Stomach smooth muscle (tissue), 2 donors: ENCODE results near the gene OR5B12.

Experiments
- H3K27ac ChIP-seq: one replicate; pipeline ENCODE4 v1.7.0; 2013; ENCODE audit warnings: mild to moderate bottlenecking, low read length, inconsistent platforms
- H3K27me3 ChIP-seq, 2 donors: one replicate each; pipeline ENCODE4 v1.7.0; 2013; ENCODE audit warnings: low read length in 2 of 2; ENCODE audit not compliant: insufficient read depth in 2 of 2, control insufficient read depth in 1 of 2
- H3K36me3 ChIP-seq, 2 donors: one replicate each; pipeline ENCODE4 v1.7.0; 2013; ENCODE audit warnings: low read length in 2 of 2; ENCODE audit not compliant: control insufficient read depth in 2 of 2, insufficient read depth in 2 of 2
- H3K4me1 ChIP-seq: one replicate; pipeline ENCODE4 v1.7.0; 2013; ENCODE audit warnings: low read length; ENCODE audit not compliant: control insufficient read depth, insufficient read depth
- H3K4me3 ChIP-seq, 2 donors: one replicate each; pipeline ENCODE4 v1.7.0; 2013; ENCODE audit warnings: low read length in 2 of 2
- H3K9ac ChIP-seq, 2 donors: one replicate each; pipeline ENCODE4 v1.7.0; 2013; ENCODE audit warnings: low read length in 2 of 2, mild to moderate bottlenecking in 1 of 2
- H3K9me3 ChIP-seq, 2 donors: one replicate each; pipeline ENCODE4 v1.7.0; 2013; ENCODE audit warnings: low read length in 2 of 2; ENCODE audit not compliant: control insufficient read depth in 2 of 2
- donor health status: healthy.
- donor health status: Pancreatic carcinoma.

The OR5B12 gene

GRCh38 chr11:58442136-58442535 is at the start of gene OR5B12:
Gene OR5B12, minus strand, starts transcription at chr11:58442236. Its CDS starts 2,085 bp downstream, at chr11:58440151.
- H3K36me3 ChIP-seq = no peaks in the 10 kb centered on the region
- no peak within 1 kb of the TSS for H3K27ac ChIP-seq
- H3K27me3 ChIP-seq = no peaks in the 10 kb centered on the region
- no peaks in the 10 kb centered on the region for H3K4me1 ChIP-seq
- H3K9me3 ChIP-seq = peaks cover 5 to 15% of the 10 kb centered on the region in 2 donors
- H3K4me3 ChIP-seq = no peak within 1 kb of the TSS
- H3K9ac ChIP-seq = no peak within 1 kb of the TSS

GRCh38 chr11:58490827-58491226 is 48.8 kb upstream of the OR5B12 start:
- H3K4me1 ChIP-seq = no peaks in the 10 kb centered on the region
- H3K9ac ChIP-seq = no peak overlapping the region
- H3K9me3 ChIP-seq = no peaks in the 10 kb centered on the region
- no peaks in the 10 kb centered on the region for H3K27me3 ChIP-seq
- no peaks in the 10 kb centered on the region for H3K36me3 ChIP-seq
- no peak overlapping the region for H3K4me3 ChIP-seq
- no peak overlapping the region for H3K27ac ChIP-seq

GRCh38 chr11:58487170-58487569 is 45.1 kb upstream of the OR5B12 start:
- Histone ChIP-seq H3K4me3 (no peak overlapping the region), H3K4me1 (no peaks in the 10 kb centered on the region), H3K27me3 (peaks cover 0 to 4% of the 10 kb centered on the region in 2 donors), H3K9me3 (no peaks in the 10 kb centered on the region), H3K9ac (no peak overlapping the region), H3K27ac (no peak overlapping the region), H3K36me3 (no peaks in the 10 kb centered on the region)

GRCh38 chr11:58485961-58486360 is 43.9 kb upstream of the OR5B12 start:
- no peaks in the 10 kb centered on the region for H3K4me1 ChIP-seq

GRCh38 chr11:58471892-58472291 is 29.9 kb upstream of the OR5B12 start:
- Histone ChIP-seq H3K27ac (no peak overlapping the region), H3K27me3 (no peaks in the 10 kb centered on the region), H3K9ac (no peak overlapping the region), H3K9me3 (no peaks in the 10 kb centered on the region), H3K36me3 (no peaks in the 10 kb centered on the region), H3K4me3 (no peak overlapping the region), H3K4me1 (no peaks in the 10 kb centered on the region)

More at GRCh38 chr11:58485961-58486360, 43.9 kb upstream of the OR5B12 start:
- H3K27ac ChIP-seq = no peak overlapping the region
- H3K9ac ChIP-seq = no peak overlapping the region
- H3K36me3 ChIP-seq = no peaks in the 10 kb centered on the region
- no peak overlapping the region for H3K4me3 ChIP-seq
- H3K27me3 ChIP-seq = peaks cover 0 to 4% of the 10 kb centered on the region in 2 donors
- H3K9me3 ChIP-seq = no peaks in the 10 kb centered on the region

GRCh38 chr11:58466293-58466692 is 24.3 kb upstream of the OR5B12 start:
- H3K9me3 ChIP-seq = no peaks in the 10 kb centered on the region
- H3K4me1 ChIP-seq = no peaks in the 10 kb centered on the region
- H3K36me3 ChIP-seq = no peaks in the 10 kb centered on the region
- H3K27ac ChIP-seq = no peak overlapping the region
- no peak overlapping the region for H3K9ac ChIP-seq
- H3K4me3 ChIP-seq = no peak overlapping the region
- H3K27me3 ChIP-seq = no peaks in the 10 kb centered on the region

GRCh38 chr11:58465690-58466089 is 23.7 kb upstream of the OR5B12 start:
- Histone ChIP-seq H3K27ac (no peak overlapping the region), H3K9ac (no peak overlapping the region), H3K9me3 (no peaks in the 10 kb centered on the region), H3K4me3 (no peak overlapping the region), H3K36me3 (no peaks in the 10 kb centered on the region), H3K27me3 (no peaks in the 10 kb centered on the region), H3K4me1 (no peaks in the 10 kb centered on the region)

GRCh38 chr11:58451585-58451984 is 9.5 kb upstream of the OR5B12 start:
- H3K9me3 ChIP-seq = no peaks in the 10 kb centered on the region
- no peak overlapping the region for H3K4me3 ChIP-seq
- H3K4me1 ChIP-seq = no peaks in the 10 kb centered on the region
- no peaks in the 10 kb centered on the region for H3K27me3 ChIP-seq
- H3K9ac ChIP-seq = no peak overlapping the region
- H3K36me3 ChIP-seq = no peaks in the 10 kb centered on the region
- H3K27ac ChIP-seq = no peak overlapping the region

GRCh38 chr11:58446294-58446693 is 4.3 kb upstream of the OR5B12 start:
- H3K36me3 ChIP-seq = no peaks in the 10 kb centered on the region
- no peak overlapping the region for H3K27ac ChIP-seq
- no peaks in the 10 kb centered on the region for H3K27me3 ChIP-seq
- H3K4me1 ChIP-seq = no peaks in the 10 kb centered on the region
- H3K9ac ChIP-seq = no peak overlapping the region
- no peak overlapping the region for H3K4me3 ChIP-seq
- peaks cover 5 to 15% of the 10 kb centered on the region in 2 donors for H3K9me3 ChIP-seq

GRCh38 chr11:58444300-58444699 is 2.3 kb upstream of the OR5B12 start:
- Histone ChIP-seq H3K4me3 (no peak overlapping the region), H3K9ac (no peak overlapping the region), H3K36me3 (no peaks in the 10 kb centered on the region), H3K9me3 (peaks cover 5 to 15% of the 10 kb centered on the region in 2 donors), H3K27ac (no peak overlapping the region), H3K4me1 (no peaks in the 10 kb centered on the region), H3K27me3 (no peaks in the 10 kb centered on the region)

GRCh38 chr11:58438486-58438885 is 3.5 kb downstream of the OR5B12 start:
- H3K9me3 ChIP-seq = no peaks in the 10 kb centered on the region
- no peak overlapping the region for H3K9ac ChIP-seq
- H3K4me3 ChIP-seq = no peak overlapping the region
- no peaks in the 10 kb centered on the region for H3K4me1 ChIP-seq
- H3K27ac ChIP-seq = no peak overlapping the region
- no peaks in the 10 kb centered on the region for H3K36me3 ChIP-seq
- no peaks in the 10 kb centered on the region for H3K27me3 ChIP-seq
